NB4 (cell line): Measurements from ENCODE around the gene CYB561D2.

Experiments used
- CTCF ChIP-seq: IDR thresholded peaks from one replicate; pipeline ENCODE4 v1.5.1; 2012; ENCODE audit warnings: low read depth, low read length
- MAX ChIP-seq: IDR thresholded peaks from 2 replicates; pipeline ENCODE4 v1.6.1; 2011; ENCODE audit warnings: low read depth, low read length
- MYC ChIP-seq: IDR thresholded peaks from 2 replicates; pipeline ENCODE4 v1.6.1; 2011; ENCODE audit warnings: low read depth, low read length
- POLR2A ChIP-seq: IDR thresholded peaks from 2 replicates; pipeline ENCODE4 v1.6.1; 2011; ENCODE audit warnings: mild to moderate bottlenecking; ENCODE audit not compliant: insufficient read length; ENCODE audit errors: extremely low read depth

GRCh38 chr3:50388016-50388719 lies 37.5 kb downstream of the CYB561D2 start:
- TF ChIP-seq CTCF (peak; percentile 33), MAX (no peak), POLR2A (no peak), MYC (no peak)
